NCI-H82 treated with DMSO at 0.1 percent for 48 hours (cell line): ENCODE results near the gene MYPN.
"Not testable (repeated sequence)": the region's sequence is repeated elsewhere in the genome, so short reads cannot be mapped to it uniquely, and the experiment has no call there.

Source experiments
- DNase-seq: peaks from one replicate; lab custom pipeline; 2025; ENCODE audit not compliant: unreplicated experiment; lab: John Stamatoyannopoulos, UW

Gene MYPN

GRCh38 chr10:68167586-68168189, 58.4 kb downstream of the MYPN start:
- no peak for DNase-seq

- DNase-seq: no peak
Observed at GRCh38 chr10:68171539-68172080, 62.3 kb downstream of the MYPN start.

GRCh38 chr10:68172324-68172723, 63.0 kb downstream of the MYPN start:
- no peak for DNase-seq

GRCh38 chr10:68175949-68176348, 66.7 kb downstream of the MYPN start:
- DNase-seq: no peak

DNA sequence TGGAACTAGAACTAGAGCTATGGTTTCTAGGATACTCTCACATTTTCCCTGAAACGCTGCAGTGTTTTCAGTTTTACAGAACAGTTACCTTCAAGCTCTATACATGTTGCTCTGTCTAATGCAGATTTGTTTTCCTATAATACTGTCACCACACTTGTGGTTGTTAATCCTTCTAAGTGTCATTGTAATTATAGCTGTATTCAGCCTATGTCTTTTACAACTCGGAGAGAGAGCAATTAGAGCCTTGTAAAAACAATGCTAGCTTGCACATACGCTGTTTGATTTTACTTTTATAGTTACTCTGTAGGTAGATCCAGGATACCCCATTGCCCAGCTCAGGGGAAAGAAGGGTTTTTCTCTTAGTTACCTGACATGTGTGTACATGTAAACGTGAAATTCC, 67.5 kb downstream of the MYPN start:
- no peak for DNase-seq

DNA sequence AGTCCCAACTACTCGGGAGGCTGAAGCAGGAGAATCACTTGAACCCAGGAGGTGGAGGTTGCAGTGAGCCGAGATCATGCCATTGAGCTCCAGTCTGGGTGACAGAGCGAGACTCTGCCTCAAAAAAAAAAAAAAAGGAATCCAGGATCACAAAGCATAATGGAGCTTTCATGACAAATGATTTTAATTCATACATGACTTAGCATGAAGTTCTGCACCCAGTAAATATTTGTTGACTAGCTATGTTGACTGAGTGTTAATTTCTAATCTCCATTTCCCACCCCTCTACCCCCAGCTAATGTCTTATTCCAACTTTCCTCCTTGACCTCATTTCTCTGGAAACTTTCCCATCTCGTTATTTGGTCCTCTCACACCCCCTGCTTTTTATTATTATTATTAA, 69.3 kb downstream of the MYPN start:
- DNase-seq: no peak

DNA sequence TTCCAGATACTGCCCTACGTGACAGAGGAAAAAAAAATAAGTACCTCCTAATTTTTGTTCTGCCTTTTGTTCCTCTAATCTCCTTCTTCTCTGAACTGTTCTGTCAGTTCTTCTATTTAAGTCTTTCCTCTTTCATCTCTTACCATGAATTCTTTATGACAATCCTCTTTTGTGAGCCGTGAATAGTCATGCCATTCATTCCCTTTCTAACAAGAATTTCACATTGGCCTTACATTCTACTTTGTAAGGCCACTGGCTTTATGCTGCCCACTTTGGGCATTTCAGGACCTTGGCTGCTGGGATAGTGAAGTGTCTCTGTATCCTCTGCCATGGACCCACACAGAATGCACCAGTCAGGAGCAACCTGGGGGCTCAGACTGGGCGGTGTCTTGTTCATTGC, 69.7 kb downstream of the MYPN start:
- no peak for DNase-seq

GRCh38 chr10:68180490-68180889, 71.2 kb downstream of the MYPN start:
- no peak for DNase-seq

GRCh38 chr10:68184546-68184945, 75.3 kb downstream of the MYPN start:
- no peak for DNase-seq

DNA sequence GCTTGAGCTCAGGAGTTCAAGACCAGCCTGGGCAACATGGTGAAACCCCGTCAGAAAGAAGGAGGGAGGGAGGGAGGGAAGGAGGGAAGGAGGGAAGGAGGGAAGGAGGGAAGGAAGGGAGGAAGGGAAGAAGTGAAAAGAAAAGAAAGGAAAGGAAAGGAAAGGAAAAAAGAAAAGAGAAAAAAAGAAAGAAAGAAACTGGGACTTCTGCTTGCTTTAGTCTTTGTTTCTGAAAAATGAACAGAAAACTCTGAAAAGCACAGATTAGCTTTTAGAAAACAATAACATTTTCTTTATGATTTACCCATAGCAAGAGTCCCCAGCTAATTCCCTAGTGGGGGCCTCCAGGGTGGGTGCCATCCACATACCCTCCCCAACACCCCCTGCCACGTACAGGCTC, 75.8 kb downstream of the MYPN start:
- DNase-seq: no peak

GRCh38 chr10:68188835-68189234, 79.5 kb downstream of the MYPN start:
- no peak for DNase-seq

- no peak for DNase-seq
Observed at GRCh38 chr10:68192113-68192512, 82.8 kb downstream of the MYPN start.

DNA sequence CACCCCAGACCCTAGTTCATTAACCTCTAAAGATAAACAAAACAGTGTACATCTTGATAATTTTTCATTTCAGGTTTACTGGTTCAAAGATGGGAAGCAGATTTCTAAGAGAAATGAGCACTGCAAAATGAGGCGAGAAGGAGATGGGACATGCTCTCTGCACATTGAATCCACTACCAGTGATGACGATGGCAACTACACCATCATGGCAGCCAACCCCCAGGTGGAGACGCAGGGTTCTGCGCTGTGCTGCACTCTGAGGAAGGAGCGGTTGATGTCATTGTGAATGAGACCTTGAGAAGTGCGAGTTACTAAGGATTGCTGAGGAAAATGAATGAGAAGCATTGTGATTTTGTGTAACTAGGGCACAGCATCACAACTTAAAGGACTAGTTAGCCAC, 85.0 kb downstream of the MYPN start:
- no peak for DNase-seq

GRCh38 chr10:68195776-68196175, 86.5 kb downstream of the MYPN start:
- not testable (repeated sequence) for DNase-seq

DNA sequence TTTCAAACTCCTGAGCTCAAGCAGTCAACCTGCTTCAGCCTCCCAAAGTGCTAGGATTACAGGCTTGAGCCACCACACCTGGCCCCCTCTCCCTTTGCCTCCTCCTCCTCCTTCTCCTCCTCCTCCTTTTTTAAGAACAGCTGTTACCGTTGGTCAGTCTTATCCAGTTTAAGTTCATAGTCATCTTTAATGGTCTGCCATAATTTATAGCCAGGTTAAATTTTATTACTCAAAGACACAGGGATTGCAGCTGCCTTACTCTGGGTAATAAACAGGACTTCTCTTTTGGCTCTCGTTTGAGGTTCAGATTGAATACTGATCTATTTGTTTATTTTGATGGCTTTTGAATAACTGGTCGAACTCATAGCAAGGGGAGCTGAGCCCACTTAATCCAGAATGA, 87.4 kb downstream of the MYPN start:
- DNase-seq: no peak

GRCh38 chr10:68202960-68203353, 93.7 kb downstream of the MYPN start:
- no peak for DNase-seq

DNA sequence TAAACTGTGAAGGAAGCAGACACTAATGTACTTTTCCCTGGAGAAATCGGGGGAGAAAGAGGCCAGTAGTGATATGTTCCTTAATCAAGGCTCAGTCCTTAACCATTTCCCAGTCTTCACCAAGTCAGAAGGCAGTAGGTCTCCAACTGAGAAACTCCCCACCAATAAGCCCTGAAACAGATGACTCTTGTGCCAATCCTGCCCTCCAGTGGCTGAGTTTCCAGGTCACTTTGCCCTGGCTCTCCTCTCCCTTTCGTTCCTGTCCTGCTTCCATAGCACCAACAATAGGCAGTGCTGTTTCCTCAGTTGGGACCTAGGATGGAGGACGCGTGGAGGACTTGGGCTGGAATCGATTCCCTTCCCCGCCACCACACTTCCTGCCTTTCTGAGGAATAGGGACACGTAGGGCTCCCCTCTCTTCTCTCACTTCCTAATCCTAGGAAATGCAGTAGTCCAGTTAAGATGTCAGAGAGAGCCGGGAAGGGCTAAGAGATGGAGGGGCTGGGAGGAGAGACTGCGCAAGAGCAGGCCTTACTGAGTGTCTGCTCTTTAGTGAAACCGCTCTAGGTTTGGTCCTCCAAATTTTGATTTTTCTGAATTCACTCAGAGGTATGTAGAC, 99.2 kb downstream of the MYPN start:
- DNase-seq: peak; percentile 69

DNA sequence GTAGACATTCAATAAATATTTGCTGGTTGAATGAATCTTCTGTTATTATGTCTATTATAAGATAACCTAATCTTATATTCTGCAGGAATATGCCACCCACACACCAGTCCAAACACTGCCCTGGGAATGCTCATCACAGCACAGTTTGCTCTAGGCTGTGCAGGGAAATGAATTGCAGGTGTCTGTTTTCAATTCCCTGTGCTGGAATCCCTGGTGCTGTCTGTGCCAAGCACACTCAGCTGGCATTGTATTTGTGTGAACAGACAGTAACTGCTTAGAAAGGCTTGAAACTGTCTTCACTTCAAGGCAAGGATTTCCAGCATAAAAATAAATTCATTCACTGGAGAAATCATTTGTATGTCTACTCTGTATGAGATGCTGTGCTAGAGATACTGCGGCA, 102.4 kb downstream of the MYPN start:
- DNase-seq: no peak

DNA sequence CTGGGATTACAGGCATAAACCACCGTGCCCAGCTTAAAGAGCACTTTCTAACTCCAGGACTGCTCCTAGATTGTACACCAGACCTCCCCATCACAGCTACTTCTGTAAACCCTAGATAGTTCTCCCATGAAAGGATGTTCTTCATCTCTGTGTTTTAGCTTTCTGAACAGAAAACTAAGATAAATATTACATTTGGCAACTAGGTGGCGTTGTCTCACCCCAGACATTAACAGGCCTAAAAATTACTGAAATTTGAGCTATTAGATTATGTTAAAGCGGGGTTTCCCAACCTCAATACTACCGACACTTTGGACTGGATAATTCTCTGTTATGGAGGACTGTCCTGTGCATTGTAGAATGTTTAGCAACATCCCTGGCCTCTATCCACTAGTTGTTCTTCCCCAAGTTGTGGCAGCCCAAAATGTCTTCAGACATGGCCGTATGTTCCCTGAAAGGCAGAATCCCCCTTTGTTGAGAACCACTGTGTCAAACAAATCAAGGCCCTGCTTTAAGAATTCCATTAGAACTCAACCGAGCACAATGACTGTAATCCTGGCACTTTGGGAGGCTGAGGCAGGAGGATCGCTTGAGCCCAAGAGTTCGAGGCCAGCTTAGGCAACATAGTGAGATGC, 103.5 kb downstream of the MYPN start:
- peak; percentile 9 for DNase-seq

GRCh38 chr10:68218786-68219185, 109.5 kb downstream of the MYPN start:
- no peak for DNase-seq

DNA sequence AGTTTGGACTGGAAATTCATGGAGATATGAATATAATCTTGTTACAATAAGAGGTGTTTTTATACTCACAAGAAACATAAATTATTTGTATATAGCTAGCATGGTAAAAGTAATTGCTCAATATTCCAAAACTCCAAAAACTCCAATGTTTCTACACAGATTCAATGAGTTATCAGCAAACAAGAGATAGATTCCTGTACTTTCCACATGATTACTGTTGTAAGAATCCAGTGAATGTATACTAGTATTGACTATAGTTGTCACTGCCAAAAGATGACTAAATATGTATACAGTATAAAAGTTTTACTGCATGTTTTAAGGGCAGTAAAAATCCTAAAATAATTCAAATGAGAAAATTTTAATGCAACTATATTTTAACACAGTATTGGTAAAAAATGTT, 111.9 kb downstream of the MYPN start:
- no peak for DNase-seq

DNA sequence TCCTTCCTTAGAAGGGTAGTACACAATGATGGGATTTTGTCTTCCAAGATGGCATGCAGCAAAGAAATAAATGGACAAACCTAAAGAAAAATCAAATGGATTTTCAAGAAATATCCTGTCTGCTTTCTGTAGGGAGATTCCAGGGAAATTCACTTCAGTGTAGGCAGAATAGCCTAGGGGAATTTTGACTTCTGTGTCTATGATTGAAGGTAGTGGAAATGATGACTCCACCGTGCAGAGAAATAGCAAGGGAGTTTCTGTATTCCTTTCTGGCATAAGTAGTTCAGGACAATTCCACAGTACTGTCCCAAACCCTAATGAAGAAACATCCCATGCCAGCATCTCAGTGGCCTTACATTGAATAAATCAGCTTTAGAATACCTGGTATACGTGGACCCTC, 113.1 kb downstream of the MYPN start:
- no peak for DNase-seq
